ENCODE data around the gene CDH4.
A peak's percentile ranks its signal among the peaks of the same experiment; 100 is the strongest.
"Not testable (repeated sequence)": the region's sequence is repeated elsewhere in the genome, so short reads cannot be mapped to it uniquely, and the experiment has no call there.

The CDH4 gene

GRCh38 chr20:61253640-61254511, 1.8 kb downstream of the CDH4 start:
- no peak for DNase-seq (ENCODE audit: low read depth, low spot score)

GRCh38 chr20:61254881-61255626, 3.0 kb downstream of the CDH4 start:
- DNase-seq (ENCODE audit: low read depth, low spot score): no peak

GRCh38 chr20:61256365-61256764, 4.3 kb downstream of the CDH4 start:
- no peak for DNase-seq (ENCODE audit: low read depth, low spot score)

GRCh38 chr20:61256824-61257223, 4.8 kb downstream of the CDH4 start:
- no peak for DNase-seq (ENCODE audit: low read depth, low spot score)

- DNase-seq (ENCODE audit: low read depth, low spot score): no peak
Measured at GRCh38 chr20:61257611-61258010, 5.5 kb downstream of the CDH4 start.

GRCh38 chr20:61259741-61260140, 7.7 kb downstream of the CDH4 start:
- DNase-seq (ENCODE audit: low read depth, low spot score): no peak

GRCh38 chr20:61260905-61261304, 8.8 kb downstream of the CDH4 start:
- DNase-seq (ENCODE audit: low read depth, low spot score): peak; percentile 38

GRCh38 chr20:61262036-61262435, 10.0 kb downstream of the CDH4 start:
- no peak for DNase-seq (ENCODE audit: low read depth, low spot score)

- no peak for DNase-seq (ENCODE audit: low read depth, low spot score)
Measured at GRCh38 chr20:61262514-61262913, 10.5 kb downstream of the CDH4 start.

- DNase-seq (ENCODE audit: low read depth, low spot score): no peak
Measured at GRCh38 chr20:61263084-61263695, 11.1 kb downstream of the CDH4 start.

- DNase-seq (ENCODE audit: low read depth, low spot score): no peak
Measured at GRCh38 chr20:61263938-61264337, 11.9 kb downstream of the CDH4 start.

GRCh38 chr20:61267241-61267640, 15.2 kb downstream of the CDH4 start:
- no peak for DNase-seq (ENCODE audit: low read depth, low spot score)

GRCh38 chr20:61268024-61268423, 16.0 kb downstream of the CDH4 start:
- no peak for DNase-seq (ENCODE audit: low read depth, low spot score)

- no peak for DNase-seq (ENCODE audit: low read depth, low spot score)
Measured at GRCh38 chr20:61271312-61272231, 19.5 kb downstream of the CDH4 start.

GRCh38 chr20:61273024-61273423, 21.0 kb downstream of the CDH4 start:
- DNase-seq (ENCODE audit: low read depth, low spot score): not testable (repeated sequence)

GRCh38 chr20:61273666-61274065, 21.6 kb downstream of the CDH4 start:
- not testable (repeated sequence) for DNase-seq (ENCODE audit: low read depth, low spot score)

- DNase-seq (ENCODE audit: low read depth, low spot score): no peak
Measured at GRCh38 chr20:61274326-61274725, 22.3 kb downstream of the CDH4 start.

- DNase-seq (ENCODE audit: low read depth, low spot score): no peak
Measured at GRCh38 chr20:61278296-61278695, 26.2 kb downstream of the CDH4 start.

- no peak for DNase-seq (ENCODE audit: low read depth, low spot score)
Measured at GRCh38 chr20:61279621-61280150, 27.6 kb downstream of the CDH4 start.

- no peak for DNase-seq (ENCODE audit: low read depth, low spot score)
Measured at GRCh38 chr20:61280217-61280980, 28.3 kb downstream of the CDH4 start.
